Endothelial cell of umbilical vein (primary cell): ENCODE measurements around the gene MICAL3. TPM values are rescaled to one million over a fixed set of nuclear protein-coding genes. Genes with fewer than 3 reads are reported as not detected.

Source experiments
- BruUV-seq: library from RNA; stranded (reverse); fragments of 400-500 nt; replicated peaks from 2 replicates; lab custom pipeline; 2021; lab: Mats Ljungman, UMichigan
- CTCF ChIA-PET: fragments of 300-600, 350-600 bp; sonication (Branson Sonifier 250); formaldehyde crosslinking; loops from one replicate; lab custom pipeline; 2021; ENCODE audit warnings: antibody characterized with exemption, inconsistent platforms; lab: Charles Lee
- POLR2A ChIA-PET: fragments of 300-600, 350-600 bp; sonication (Branson Sonifier 250); formaldehyde crosslinking; loops from one replicate; lab custom pipeline; 2021; ENCODE audit warnings: antibody characterized with exemption, inconsistent platforms; lab: Charles Lee
- DNase-seq: peaks from one replicate; pipeline ENCODE4 v3.0.0-alpha.2; 2011; ENCODE audit warnings: low read depth, low spot score
- FAIRE-seq: peaks from 2 replicates; lab custom pipeline; 2011; peaks lifted over from hg19 to GRCh38; lab: Jason Lieb, UNC
- H2AFZ ChIP-seq: 2 replicates; pipeline ENCODE4 v1.6.0; 2012; ENCODE audit warnings: low read depth, low read length, control low read depth, inconsistent platforms
- H3K27ac ChIP-seq: 2 replicates; pipeline ENCODE4 v1.5.1; 2011; ENCODE audit warnings: low read depth, mild to moderate bottlenecking, control low read depth, low read length, moderate library complexity; ENCODE audit not compliant: insufficient read depth
- H3K27me3 ChIP-seq, 2 experiments: 2 replicates each; pipeline versions ENCODE4 v1.6.0 to v1.6.1; 2011; ENCODE audit warnings: low read length in 2 of 2, mixed read lengths in 1 of 2; ENCODE audit not compliant: control insufficient read depth in 2 of 2, insufficient read depth in 2 of 2
- H3K36me3 ChIP-seq, 2 experiments: 2 replicates in 1 of 2; 3 replicates in 1 of 2; pipeline ENCODE4 v1.5.1; 2011; ENCODE audit warnings: low read length in 2 of 2, mild to moderate bottlenecking in 1 of 2, moderate library complexity in 1 of 2; ENCODE audit not compliant: control insufficient read depth in 2 of 2, insufficient read depth in 2 of 2; ENCODE audit errors: extremely low read depth in 1 of 2
- H3K4me1 ChIP-seq: 3 replicates; pipeline ENCODE4 v1.5.1; 2011; ENCODE audit warnings: mild to moderate bottlenecking, low read length; ENCODE audit not compliant: control insufficient read depth, insufficient read depth; ENCODE audit errors: extremely low read depth
- H3K4me2 ChIP-seq: 2 replicates; pipeline ENCODE4 v1.6.1; 2011; ENCODE audit warnings: low read length, control low read depth, mixed read lengths; ENCODE audit not compliant: insufficient read depth
- H3K4me3 ChIP-seq, 3 experiments: fragments of 200-600 bp in 1 of 3; sonication (generic), shearing (Covaris generic) in 1 of 3; replicated peaks in 1 of 3; 2 replicates each; pipeline ENCODE4 v1.5.1; 2011 to 2016; ENCODE audit warnings: control low read depth in 3 of 3, low read length in 3 of 3, mild to moderate bottlenecking in 2 of 3, inconsistent platforms in 1 of 3, low read depth in 1 of 3, moderate library complexity in 1 of 3; ENCODE audit not compliant: insufficient read depth in 1 of 3
- H3K79me2 ChIP-seq: 2 replicates; pipeline ENCODE4 v1.6.0; 2012; ENCODE audit warnings: low read length, inconsistent platforms; ENCODE audit not compliant: control insufficient read depth, insufficient read depth
- H3K9ac ChIP-seq: replicated peaks from 2 replicates; pipeline ENCODE3; 2011; ENCODE audit warnings: low read length, control low read depth; ENCODE audit not compliant: insufficient read depth; ENCODE audit errors: extremely low read depth
- H3K9me1 ChIP-seq: replicated peaks from 3 replicates; pipeline ENCODE4 v1.6.0; 2011; ENCODE audit warnings: mild to moderate bottlenecking, low read length; ENCODE audit not compliant: control insufficient read depth, insufficient read depth; ENCODE audit errors: extremely low read depth
- H3K9me3 ChIP-seq: replicated peaks from 2 replicates; pipeline ENCODE4 v1.5.1; 2012; ENCODE audit warnings: low read length, inconsistent platforms; ENCODE audit not compliant: control insufficient read depth, insufficient read depth
- H4K20me1 ChIP-seq: replicated peaks from 2 replicates; pipeline ENCODE3; 2011; ENCODE audit warnings: mild to moderate bottlenecking, low read length; ENCODE audit not compliant: control insufficient read depth, insufficient read depth; ENCODE audit errors: extremely low read depth
- CTCF ChIP-seq, 2 donors: IDR thresholded peaks; 1 replicate in 1 of 2; 2 replicates in 1 of 2; pipeline ENCODE4 v1.5.1; 2011; ENCODE audit warnings: low read length in 2 of 2, mild to moderate bottlenecking in 2 of 2, moderate library complexity in 2 of 2, control low read depth in 1 of 2, inconsistent platforms in 1 of 2, low read depth in 1 of 2; ENCODE audit not compliant: insufficient read depth in 1 of 2; ENCODE audit errors: extremely low read depth in 1 of 2
- EZH2 ChIP-seq: IDR thresholded peaks from 2 replicates; pipeline ENCODE4 v1.6.1; 2012; ENCODE audit warnings: borderline replicate concordance, low read depth, mild to moderate bottlenecking, moderate library complexity, low read length, inconsistent platforms; ENCODE audit not compliant: severe bottlenecking
- FOS ChIP-seq: IDR thresholded peaks from 2 replicates; pipeline ENCODE4 v1.6.1; 2011; ENCODE audit warnings: mild to moderate bottlenecking, low read length, moderate library complexity, borderline replicate concordance; ENCODE audit not compliant: insufficient read depth
- GATA2 ChIP-seq: IDR thresholded peaks from 2 replicates; pipeline ENCODE4 v1.7.0; 2011; ENCODE audit warnings: low read depth, mild to moderate bottlenecking, moderate library complexity, mixed read lengths, low read length; ENCODE audit not compliant: insufficient read length, insufficient read depth
- JUN ChIP-seq: IDR thresholded peaks from 2 replicates; pipeline ENCODE4 v1.6.1; 2011; ENCODE audit warnings: borderline replicate concordance, low read depth; ENCODE audit not compliant: insufficient read length, insufficient read depth
- MAX ChIP-seq: IDR thresholded peaks from 2 replicates; pipeline ENCODE4 v1.6.1; 2011; ENCODE audit not compliant: insufficient read depth, insufficient read length
- MYC ChIP-seq: IDR thresholded peaks from one replicate; pipeline ENCODE4 v1.6.1; 2011; ENCODE audit warnings: mild to moderate bottlenecking, low read depth, low read length
- POLR2A ChIP-seq: IDR thresholded peaks from 2 replicates; pipeline ENCODE4 v1.6.1; 2012; ENCODE audit warnings: low read depth, mild to moderate bottlenecking, control low read depth, low read length
- POLR2AphosphoS5 ChIP-seq: IDR thresholded peaks from 2 replicates; pipeline ENCODE4 v1.6.1; 2012; ENCODE audit warnings: low read depth, mild to moderate bottlenecking, control low read depth, low read length, moderate library complexity; ENCODE audit not compliant: insufficient read depth
- dilution Hi-C: fragments of 300-500 bp; cut with MboI; formaldehyde crosslinking; loops from one replicate; pipeline ENCODE4 v1.15.0; 2019; ENCODE audit warnings: low sequenced_read_pairs; ENCODE audit not compliant: extremely low pct_ligation_motif_present
- intact Hi-C: fragments of 100-400 bp; cut with micrococcal nuclease; formaldehyde crosslinking; loops from one replicate; pipeline ENCODE4 v1.10.0; 2022
- polyA plus RNA-seq, 4 experiments: library from polyadenylated mRNA; depleted of rRNA in 3 of 4; stranded (reverse) in 3 of 4; unstranded in 1 of 4; fragments of >200 nt; gene quantifications; 2 replicates each; pipeline versions ENCODE4 v1.2.1 to v1.2.3, GENCODE V29; 2011 to 2012; ENCODE audit warnings: missing spikeins in 1 of 4
- total RNA-seq: library from RNA; stranded (reverse); gene quantifications from 2 replicates; pipeline ENCODE4 v1.2.3, GENCODE V29; 2021

MICAL3 gene
- total and polyA plus RNA-seq, 2 donors (not counting 3 experiments of a cell fraction or from before 2014, with no cell fraction given): 14.5 to 63.7 TPM

GRCh38 chr22:17939579-17939978 is 84.8 kb downstream of the MICAL3 start:
- intact Hi-C loops (no loop called here), dilution Hi-C loops (no loop called here)
- Histone ChIP-seq H3K4me3 (no peak overlapping the region), H3K4me2 (no peak overlapping the region), H4K20me1 (no peaks in the 10 kb centered on the region), H3K9ac (no peak overlapping the region), H3K36me3 (no peaks in the 10 kb centered on the region), H2AFZ (no peak overlapping the region), H3K79me2 (peaks cover 53% of the 10 kb centered on the region), H3K27me3 (no peaks in the 10 kb centered on the region), H3K27ac (no peak overlapping the region), H3K4me1 (no peaks in the 10 kb centered on the region), H3K9me3 (no peaks in the 10 kb centered on the region), H3K9me1 (no peaks in the 10 kb centered on the region)
- CTCF ChIA-PET: no interaction called here
- FAIRE-seq (no peak), DNase-seq (no peak)
- BruUV-seq: no TSS peak
- POLR2A ChIA-PET: no interaction called here
- TF ChIP-seq GATA2 (no peak), POLR2A (no peak), POLR2AphosphoS5 (no peak), MYC (no peak), EZH2 (no peak), CTCF (IDR thresholded peaks at IDR 0.05; ENCODE audit: extremely low read depth in 1 of 2, insufficient read depth in 1 of 2, low read depth in 1 of 2, low read length in 2 of 2) (no peak), JUN (no peak), FOS (no peak), MAX (no peak)
